T-helper 1 cell treated with Interleukin-12 subunit alpha and Interleukin-12 subunit beta and Interleukin-4 antibody, amounts not matched to agents 30 ng/mL and 1 ng/mL, for 36 hours (primary cell): Measurements from ENCODE around the gene SLCO3A1. TPM values are rescaled to one million over a fixed set of nuclear protein-coding genes. Genes with fewer than 3 reads are reported as not detected.
"Not testable (repeated sequence)": the region's sequence is repeated elsewhere in the genome, so short reads cannot be mapped to it uniquely, and the experiment has no call there.

Experiments
- intact Hi-C: fragments of 100-400 bp; cut with micrococcal nuclease; formaldehyde crosslinking; loops from one replicate; pipeline ENCODE4 v1.15.1; 2024
- total RNA-seq: library from RNA; stranded (reverse); gene quantifications from 2 replicates; pipeline ENCODE4 v1.2.3, GENCODE V29; 2022

SLCO3A1 gene
- total RNA-seq, 1 donor from 2014 or later, result 35.2 TPM

GRCh38 chr15:91961357-91961756 lies 107.8 kb downstream of the SLCO3A1 start:
- intact Hi-C loops, result no loop called here

- intact Hi-C loops, result not testable (repeated sequence)
Measured at GRCh38 chr15:91963747-91964146, 110.2 kb downstream of the SLCO3A1 start.

- intact Hi-C loops, result no loop called here
Measured at GRCh38 chr15:91965501-91966193, 112.1 kb downstream of the SLCO3A1 start.

- intact Hi-C loops, result no loop called here
Measured at GRCh38 chr15:91966194-91966552, 112.7 kb downstream of the SLCO3A1 start.

GRCh38 chr15:91967935-91968606 lies 114.6 kb downstream of the SLCO3A1 start:
- intact Hi-C loops, result no loop called here

- intact Hi-C loops, result no loop called here
Measured at GRCh38 chr15:91968610-91969009, 115.1 kb downstream of the SLCO3A1 start.

GRCh38 chr15:91970142-91970541 lies 116.6 kb downstream of the SLCO3A1 start:
- intact Hi-C loops, result no loop called here

GRCh38 chr15:91973481-91973880 lies 120.0 kb downstream of the SLCO3A1 start:
- intact Hi-C loops, result no loop called here

GRCh38 chr15:91974321-91974720 lies 120.8 kb downstream of the SLCO3A1 start:
- intact Hi-C loops, result no loop called here

- intact Hi-C loops, result no loop called here
Measured at GRCh38 chr15:91975241-91975978, 121.9 kb downstream of the SLCO3A1 start.

GRCh38 chr15:91976966-91977365 lies 123.5 kb downstream of the SLCO3A1 start:
- intact Hi-C loops, result no loop called here

GRCh38 chr15:91980502-91981267 lies 127.2 kb downstream of the SLCO3A1 start:
- intact Hi-C loops, result no loop called here

GRCh38 chr15:91981821-91982800 lies 128.6 kb downstream of the SLCO3A1 start:
- intact Hi-C loops, result no loop called here

GRCh38 chr15:91983729-91984340 lies 130.3 kb downstream of the SLCO3A1 start:
- intact Hi-C loops, result no loop called here

- intact Hi-C loops, result no loop called here
Measured at GRCh38 chr15:91985297-91985696, 131.8 kb downstream of the SLCO3A1 start.

GRCh38 chr15:91988071-91988470 lies 134.6 kb downstream of the SLCO3A1 start:
- intact Hi-C loops, result no loop called here

GRCh38 chr15:91988655-91989054 lies 135.1 kb downstream of the SLCO3A1 start:
- intact Hi-C loops, result no loop called here

- intact Hi-C loops, result no loop called here
Measured at GRCh38 chr15:91989821-91990220, 136.3 kb downstream of the SLCO3A1 start.

GRCh38 chr15:91992945-91993344 lies 139.4 kb downstream of the SLCO3A1 start:
- intact Hi-C loops, result no loop called here

GRCh38 chr15:91995146-91995545 lies 141.6 kb downstream of the SLCO3A1 start:
- intact Hi-C loops, result no loop called here
